Right lobe of liver (tissue), 6 donors: ENCODE measurements around the gene CREB3L2. TPM values are rescaled to one million over a fixed set of nuclear protein-coding genes. Genes with fewer than 3 reads are reported as not detected.

ENCODE experiments used
- ATAC-seq, 4 donors: fragments of 200-7000 bp; cut with Tn5 transposase; one replicate each; pipeline ENCODE4 v1.9.1; 2020; ENCODE audit warnings: mild to moderate bottlenecking in 4 of 4, moderate library complexity in 4 of 4
- DNase-seq, 3 donors: peaks; one replicate each; pipeline ENCODE4 v3.0.0-alpha.2; 2020
- H3K27ac ChIP-seq, 3 donors: fragments of 200-600 bp; one replicate each; pipeline ENCODE4 v1.8.0; 2022
- H3K27me3 ChIP-seq, 2 donors: fragments of 200-600 bp; one replicate each; pipeline ENCODE4 v1.8.0; 2022
- H3K36me3 ChIP-seq, 4 donors: fragments of 200-600 bp; sonication (generic) in 1 of 4; one replicate each; pipeline versions ENCODE4 v1.5.1 to v1.8.0; 2017 to 2022; ENCODE audit warnings: control low read depth in 1 of 4
- H3K4me1 ChIP-seq, 4 donors: fragments of 200-600 bp; sonication (generic) in 1 of 4; one replicate each; pipeline versions ENCODE4 v1.5.1 to v1.8.0; 2017 to 2022; ENCODE audit warnings: control low read depth in 1 of 4
- H3K4me3 ChIP-seq, 3 donors: fragments of 200-600 bp; one replicate each; pipeline ENCODE4 v1.8.0; 2022
- H3K9me3 ChIP-seq, 4 donors: fragments of 200-600 bp; sonication (generic) in 1 of 4; one replicate each; pipeline versions ENCODE4 v1.5.1 to v1.8.0; 2017 to 2022; ENCODE audit warnings: control low read depth in 1 of 4
- POLR2A ChIP-seq: fragments of 450-650 bp; IDR thresholded peaks from one replicate; pipeline ENCODE4 v1.6.1; 2017; ENCODE audit warnings: antibody characterized with exemption, mild to moderate bottlenecking
- WGBS: methylation state at CpG from one replicate; pipeline ENCODE4 v1.1.6; 2018; ENCODE audit warnings: low coverage, low lambda C conversion rate; ENCODE audit not compliant: insufficient coverage; ENCODE audit errors: missing lambda C conversion rate; 5-methylcytosine and 5-hydroxymethylcytosine counted together
- intact Hi-C, 2 donors: fragments of 100-400 bp; cut with DNase I; formaldehyde crosslinking; loops; one replicate each; pipeline versions ENCODE4 v1.11.2 to v1.14.1; 2022
- total RNA-seq, 6 experiments: library from RNA; depleted of rRNA in 2 of 6; stranded (reverse); fragments of >200 nt in 2 of 6; fragmentation: NEBNext Ultra II Directional in 3 of 6; extraction: Animal tissue kit (Norgen Biotek cat#: 25700) in 3 of 6; gene quantifications; one replicate each; pipeline versions ENCODE4 v1.1.0 to v1.2.4, GENCODE V29; 2016 to 2023
- TF ChIP-seq, protein P1 (sequence below), 4 donors: fragments of 200-600 bp in 3 of 4; fragments of 450-650 bp in 1 of 4; IDR thresholded peaks; one replicate each; pipeline versions ENCODE4 v1.5.1 to v1.8.0; 2016 to 2022; ENCODE audit warnings: antibody characterized with exemption in 4 of 4, mild to moderate bottlenecking in 2 of 4
- donor health status: DM: no; HTN: yes; CAD: no.
- donor health status: DM: no; HTN: no; CAD: no.
- donor health status: DM: no; HTN: no; CAD: no.
- donor health status: DM: no; HTN: yes; CAD: no.
- donor health status: DM: no; HTN: yes; CAD: no.

The CREB3L2 gene
- total RNA-seq, 6 experiments from 2014 or later: 11.5 to 29.9 (median 18.2) TPM

GRCh38 chr7:137839903-137840779 is 161.7 kb downstream of the CREB3L2 start:
- H3K27ac ChIP-seq: peak overlapping the region in 1 of 3 donors; percentile 16
- intact Hi-C loops: no loop called here
- peaks cover 0 to 11% (median 3%) of the 10 kb centered on the region in 4 donors for H3K4me1 ChIP-seq
- no peak for TF ChIP-seq POLR2A
- TF ChIP-seq, protein P1, sequence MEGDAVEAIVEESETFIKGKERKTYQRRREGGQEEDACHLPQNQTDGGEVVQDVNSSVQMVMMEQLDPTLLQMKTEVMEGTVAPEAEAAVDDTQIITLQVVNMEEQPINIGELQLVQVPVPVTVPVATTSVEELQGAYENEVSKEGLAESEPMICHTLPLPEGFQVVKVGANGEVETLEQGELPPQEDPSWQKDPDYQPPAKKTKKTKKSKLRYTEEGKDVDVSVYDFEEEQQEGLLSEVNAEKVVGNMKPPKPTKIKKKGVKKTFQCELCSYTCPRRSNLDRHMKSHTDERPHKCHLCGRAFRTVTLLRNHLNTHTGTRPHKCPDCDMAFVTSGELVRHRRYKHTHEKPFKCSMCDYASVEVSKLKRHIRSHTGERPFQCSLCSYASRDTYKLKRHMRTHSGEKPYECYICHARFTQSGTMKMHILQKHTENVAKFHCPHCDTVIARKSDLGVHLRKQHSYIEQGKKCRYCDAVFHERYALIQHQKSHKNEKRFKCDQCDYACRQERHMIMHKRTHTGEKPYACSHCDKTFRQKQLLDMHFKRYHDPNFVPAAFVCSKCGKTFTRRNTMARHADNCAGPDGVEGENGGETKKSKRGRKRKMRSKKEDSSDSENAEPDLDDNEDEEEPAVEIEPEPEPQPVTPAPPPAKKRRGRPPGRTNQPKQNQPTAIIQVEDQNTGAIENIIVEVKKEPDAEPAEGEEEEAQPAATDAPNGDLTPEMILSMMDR (IDR thresholded peaks at IDR 0.05): no peak
- H3K9me3 ChIP-seq: no peaks in the 10 kb centered on the region
- no peaks in the 10 kb centered on the region for H3K27me3 ChIP-seq
- DNase-seq: peak in 2 of 3 donors; percentile 55 to 64
- H3K36me3 ChIP-seq: no peaks in the 10 kb centered on the region
- peak; percentile 87 to 94 (median 90) for ATAC-seq
- WGBS: 39% methylated on average over 6 of the region's 6 CpGs
- no peak overlapping the region for H3K4me3 ChIP-seq

DNA sequence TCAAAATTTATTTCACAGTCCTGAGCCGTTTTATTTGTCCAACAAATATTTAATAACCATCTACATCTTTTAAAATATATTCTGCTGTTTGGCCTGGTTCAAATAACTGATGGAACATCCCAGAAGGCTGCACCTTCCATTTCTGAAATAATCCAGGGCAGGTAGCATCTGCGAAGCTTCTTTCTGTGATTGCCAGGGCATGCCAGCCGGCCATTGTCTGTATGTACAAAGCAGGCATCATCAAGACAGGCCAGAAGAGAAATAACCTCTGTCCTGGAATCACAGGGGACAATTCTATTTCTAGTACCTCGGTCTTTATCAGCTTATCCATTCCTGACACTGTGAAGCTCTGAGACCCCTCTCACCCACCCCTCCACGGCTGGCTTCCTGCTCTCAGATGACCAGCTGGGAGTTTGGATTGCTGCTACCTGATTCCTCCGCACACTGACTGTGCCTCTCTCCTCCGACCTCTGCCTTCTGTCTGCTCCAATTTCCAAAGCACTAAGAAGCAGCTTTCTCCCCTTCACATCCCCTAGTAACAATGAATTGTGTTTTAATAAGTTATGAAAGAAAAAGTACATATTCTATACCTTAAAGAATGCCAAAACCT is 163.1 kb downstream of the CREB3L2 start:
- ATAC-seq (no peak), DNase-seq (no peak)
- Histone ChIP-seq H3K4me1 (peaks cover 0 to 11% (median 3%) of the 10 kb centered on the region in 4 donors), H3K9me3 (no peaks in the 10 kb centered on the region), H3K27ac (no peak overlapping the region), H3K4me3 (no peak overlapping the region), H3K27me3 (no peaks in the 10 kb centered on the region), H3K36me3 (no peaks in the 10 kb centered on the region)
- TF ChIP-seq, protein P1 (IDR thresholded peaks at IDR 0.05): no peak
- no peak for TF ChIP-seq POLR2A
- intact Hi-C loops: no loop called here
- WGBS: 75% methylated on average over 7 of the region's 7 CpGs

DNA sequence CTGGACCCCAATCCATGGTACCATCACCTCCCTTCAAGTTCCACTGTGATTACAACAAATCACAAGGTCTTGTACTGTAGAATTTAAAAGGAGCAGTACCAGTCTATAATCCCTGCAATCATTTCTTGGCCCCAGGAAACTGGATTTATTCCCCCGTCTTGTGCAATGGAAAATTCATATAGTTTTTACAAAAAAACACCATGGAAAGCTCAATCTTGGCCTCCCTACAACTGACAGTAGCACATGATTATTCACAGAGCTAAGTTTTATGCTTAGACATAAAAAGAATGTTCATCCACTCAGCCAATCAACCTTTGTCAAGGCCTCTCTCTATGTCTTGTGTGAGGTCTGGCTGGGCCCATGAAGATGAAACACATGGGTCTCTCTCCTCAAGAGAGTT is 165.3 kb downstream of the CREB3L2 start:
- no peak for DNase-seq
- no peak overlapping the region for H3K27ac ChIP-seq
- intact Hi-C loops: no loop called here
- peaks cover 0 to 18% (median 3%) of the 10 kb centered on the region in 4 donors for H3K4me1 ChIP-seq
- no peak for ATAC-seq
- TF ChIP-seq, protein P1 (IDR thresholded peaks at IDR 0.05): no peak
- TF ChIP-seq POLR2A: no peak
- no peaks in the 10 kb centered on the region for H3K36me3 ChIP-seq
- no peaks in the 10 kb centered on the region for H3K9me3 ChIP-seq
- WGBS: 89% methylated on average over 1 of the region's 1 CpG
- H3K27me3 ChIP-seq: no peaks in the 10 kb centered on the region
- H3K4me3 ChIP-seq: no peak overlapping the region

DNA sequence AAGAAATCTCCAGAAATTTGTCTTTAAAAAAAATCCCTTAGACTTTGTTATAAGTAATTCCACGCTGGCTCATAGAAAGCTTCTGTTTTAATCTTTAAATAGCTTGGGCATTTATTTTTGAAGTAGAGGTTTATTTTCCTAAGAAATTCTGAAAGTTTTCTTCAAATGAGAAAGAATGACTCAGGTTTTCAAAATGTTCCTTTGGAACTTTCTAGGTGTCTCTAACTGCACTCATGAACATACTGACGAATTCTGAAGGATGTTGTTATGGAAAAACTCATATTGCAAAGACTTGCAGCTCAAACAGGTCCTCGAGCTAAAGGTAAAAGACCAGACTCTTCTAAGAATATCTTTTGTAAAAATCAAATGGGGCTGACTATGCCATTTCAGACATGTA is 165.8 kb downstream of the CREB3L2 start:
- H3K27me3 ChIP-seq: no peaks in the 10 kb centered on the region
- H3K9me3 ChIP-seq: no peaks in the 10 kb centered on the region
- no peak for ATAC-seq
- TF ChIP-seq, protein P1 (IDR thresholded peaks at IDR 0.05): no peak
- TF ChIP-seq POLR2A: no peak
- H3K27ac ChIP-seq: no peak overlapping the region
- intact Hi-C loops: no loop called here
- WGBS: 81% methylated on average over 3 of the region's 3 CpGs
- H3K36me3 ChIP-seq: no peaks in the 10 kb centered on the region
- no peak overlapping the region for H3K4me3 ChIP-seq
- DNase-seq: no peak
- peaks cover 0 to 22% (median 3%) of the 10 kb centered on the region in 4 donors for H3K4me1 ChIP-seq
